HFFc6 (cell line): ENCODE measurements around the gene ST8SIA4. TPM values are rescaled to one million over a fixed set of nuclear protein-coding genes. Genes with fewer than 3 reads are reported as not detected.

Source experiments
- DNase-seq: peaks from one replicate; pipeline ENCODE4 v3.0.0-alpha.2; 2018
- H3K27ac Mint-ChIP-seq: 2 replicates; pipeline ENCODE4 v1.8.0; 2020; ENCODE audit warnings: mild to moderate bottlenecking, mixed read lengths
- H3K27me3 Mint-ChIP-seq: 2 replicates; pipeline ENCODE4 v1.8.0; 2021; ENCODE audit warnings: mild to moderate bottlenecking, moderate library complexity, mixed read lengths; ENCODE audit not compliant: insufficient read depth
- H3K36me3 Mint-ChIP-seq: 2 replicates; pipeline ENCODE4 v1.8.0; 2021; ENCODE audit warnings: low read depth, mixed read lengths
- H3K4me1 Mint-ChIP-seq: 2 replicates; pipeline ENCODE4 v1.8.0; 2020; ENCODE audit warnings: low read depth, mixed read lengths
- H3K4me3 Mint-ChIP-seq: 2 replicates; pipeline ENCODE4 v1.8.0; 2020; ENCODE audit warnings: mild to moderate bottlenecking, moderate library complexity, mixed read lengths
- H3K9me3 Mint-ChIP-seq: 2 replicates; pipeline ENCODE4 v1.8.0; 2020; ENCODE audit warnings: mild to moderate bottlenecking, mixed read lengths
- total RNA-seq, 6 experiments: library from RNA; stranded (reverse); fragmentation: NEBNext Ultra II Directional; extraction: Animal tissue kit (Norgen Biotek cat#: 25700); gene quantifications; 2 replicates in 1 of 6; 3 replicates in 5 of 6; pipeline ENCODE4 v1.2.3, GENCODE V29; 2021
- TF ChIP-seq, protein P1 (sequence below): fragments of 200-600 bp; sonication (generic); IDR thresholded peaks from 2 replicates; pipeline ENCODE4 v1.5.0; 2021; ENCODE audit warnings: antibody characterized with exemption, mild to moderate bottlenecking

The ST8SIA4 gene
- total RNA-seq, 6 experiments from 2014 or later, result not detected

DNA sequence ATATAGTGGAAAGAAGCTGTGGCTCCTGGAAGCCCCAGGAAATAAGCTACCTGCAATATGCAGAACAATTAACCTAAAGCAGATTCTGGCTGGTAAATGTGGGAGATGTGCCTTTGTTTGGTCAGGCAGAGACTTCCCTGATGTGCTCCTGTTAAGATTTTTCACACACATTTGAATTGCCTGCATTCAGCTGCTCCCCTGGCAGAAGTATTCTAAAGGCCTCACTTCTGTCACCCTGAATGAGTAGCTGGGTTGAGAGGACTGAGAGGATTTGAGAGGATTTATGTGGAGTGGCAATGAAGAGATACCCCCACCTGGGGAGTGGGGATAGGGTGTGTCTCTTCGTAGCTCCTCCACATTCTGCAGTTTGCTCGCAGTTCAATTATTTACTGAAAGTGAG, 130.5 kb downstream of the ST8SIA4 start:
- no peak overlapping the region for H3K27ac Mint-ChIP-seq
- no peaks in the 10 kb centered on the region for H3K36me3 Mint-ChIP-seq

DNA sequence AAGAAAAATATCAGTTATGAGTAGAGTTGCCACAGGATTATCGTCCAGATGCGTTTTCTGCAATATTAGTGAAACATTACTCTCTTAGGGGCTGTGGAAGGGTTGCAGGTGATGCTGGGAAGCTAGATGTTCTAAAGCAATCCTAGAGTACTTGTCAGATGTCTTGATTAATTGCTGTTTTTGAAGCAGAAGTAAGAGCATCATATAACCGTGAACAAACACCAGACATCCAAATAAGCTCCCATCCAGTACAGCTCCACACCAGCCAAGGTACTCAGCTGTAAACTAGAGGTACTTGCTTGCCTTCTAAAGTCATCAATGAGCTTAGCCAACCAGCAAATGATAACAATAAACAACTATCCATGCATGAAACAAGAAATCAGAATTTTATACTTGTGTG, 131.1 kb downstream of the ST8SIA4 start:
- Mint-ChIP-seq H3K9me3 (no peaks in the 10 kb centered on the region), H3K27me3 (no peaks in the 10 kb centered on the region; the same call in none of the 2 replicates), H3K4me3 (no peak overlapping the region), H3K27ac (no peak overlapping the region), H3K4me1 (peaks cover 7% of the 10 kb centered on the region; the same call in 1 of the 2 replicates), H3K36me3 (no peaks in the 10 kb centered on the region)
- TF ChIP-seq, protein P1, sequence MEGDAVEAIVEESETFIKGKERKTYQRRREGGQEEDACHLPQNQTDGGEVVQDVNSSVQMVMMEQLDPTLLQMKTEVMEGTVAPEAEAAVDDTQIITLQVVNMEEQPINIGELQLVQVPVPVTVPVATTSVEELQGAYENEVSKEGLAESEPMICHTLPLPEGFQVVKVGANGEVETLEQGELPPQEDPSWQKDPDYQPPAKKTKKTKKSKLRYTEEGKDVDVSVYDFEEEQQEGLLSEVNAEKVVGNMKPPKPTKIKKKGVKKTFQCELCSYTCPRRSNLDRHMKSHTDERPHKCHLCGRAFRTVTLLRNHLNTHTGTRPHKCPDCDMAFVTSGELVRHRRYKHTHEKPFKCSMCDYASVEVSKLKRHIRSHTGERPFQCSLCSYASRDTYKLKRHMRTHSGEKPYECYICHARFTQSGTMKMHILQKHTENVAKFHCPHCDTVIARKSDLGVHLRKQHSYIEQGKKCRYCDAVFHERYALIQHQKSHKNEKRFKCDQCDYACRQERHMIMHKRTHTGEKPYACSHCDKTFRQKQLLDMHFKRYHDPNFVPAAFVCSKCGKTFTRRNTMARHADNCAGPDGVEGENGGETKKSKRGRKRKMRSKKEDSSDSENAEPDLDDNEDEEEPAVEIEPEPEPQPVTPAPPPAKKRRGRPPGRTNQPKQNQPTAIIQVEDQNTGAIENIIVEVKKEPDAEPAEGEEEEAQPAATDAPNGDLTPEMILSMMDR, result no peak
- DNase-seq, result no peak

More for the DNA sequence above, 130.5 kb downstream of the ST8SIA4 start:
- no peaks in the 10 kb centered on the region for H3K9me3 Mint-ChIP-seq
- H3K4me1 Mint-ChIP-seq, result peaks cover 10% of the 10 kb centered on the region
- peaks cover under 1% of the 10 kb centered on the region for H3K27me3 Mint-ChIP-seq
- no peak for DNase-seq
- TF ChIP-seq, protein P1, result no peak
- no peak overlapping the region for H3K4me3 Mint-ChIP-seq

DNA sequence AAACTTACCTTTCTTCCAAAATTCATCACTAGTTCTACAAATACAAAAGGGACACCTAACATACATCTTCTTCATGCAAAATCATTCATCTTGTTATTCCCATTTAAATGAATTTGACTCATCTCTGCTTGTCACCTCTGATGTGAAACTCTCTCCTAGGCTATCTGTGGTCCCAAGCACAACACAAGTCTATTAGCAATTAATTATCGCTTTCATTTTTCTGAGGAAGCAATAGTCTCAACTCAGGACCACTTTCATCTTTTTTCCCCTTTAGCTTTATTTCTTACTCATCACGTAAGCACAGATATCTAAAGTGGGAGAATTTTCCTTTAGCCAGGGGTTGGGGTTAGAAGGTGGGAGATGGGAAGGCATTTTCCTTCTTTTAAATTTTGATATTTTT, 131.9 kb downstream of the ST8SIA4 start:
- no peaks in the 10 kb centered on the region for H3K36me3 Mint-ChIP-seq
- H3K4me1 Mint-ChIP-seq, result no peaks in the 10 kb centered on the region
- no peak overlapping the region for H3K27ac Mint-ChIP-seq
- H3K4me3 Mint-ChIP-seq, result no peak overlapping the region
- TF ChIP-seq, protein P1, result no peak
- DNase-seq, result no peak
- no peaks in the 10 kb centered on the region; the same call in none of the 2 replicates for H3K27me3 Mint-ChIP-seq
- no peaks in the 10 kb centered on the region for H3K9me3 Mint-ChIP-seq

DNA sequence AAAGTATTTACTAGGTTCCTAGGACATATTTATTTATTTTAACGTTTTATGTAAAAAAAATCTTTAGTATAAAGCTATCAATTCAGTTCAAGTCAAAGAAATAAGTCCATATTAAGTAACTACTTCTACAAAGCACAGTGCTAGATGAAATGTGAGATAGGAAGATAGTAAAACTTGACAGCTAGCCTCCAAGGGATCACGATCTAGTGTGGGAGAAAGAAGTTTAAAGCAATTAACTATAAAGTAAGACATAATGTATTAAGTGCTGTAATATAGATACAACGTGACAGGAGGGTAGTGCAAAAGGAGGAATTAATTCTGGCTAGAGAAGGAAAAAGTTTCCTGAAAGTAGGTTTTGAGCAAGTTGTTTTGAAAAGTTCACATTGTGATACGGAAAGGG, 134.9 kb downstream of the ST8SIA4 start:
- Mint-ChIP-seq H3K36me3 (no peaks in the 10 kb centered on the region), H3K4me3 (no peak overlapping the region), H3K27me3 (no peaks in the 10 kb centered on the region; the same call in 1 of the 2 replicates), H3K9me3 (no peaks in the 10 kb centered on the region), H3K27ac (no peak overlapping the region), H3K4me1 (no peaks in the 10 kb centered on the region)
- TF ChIP-seq, protein P1, result no peak
- no peak for DNase-seq

DNA sequence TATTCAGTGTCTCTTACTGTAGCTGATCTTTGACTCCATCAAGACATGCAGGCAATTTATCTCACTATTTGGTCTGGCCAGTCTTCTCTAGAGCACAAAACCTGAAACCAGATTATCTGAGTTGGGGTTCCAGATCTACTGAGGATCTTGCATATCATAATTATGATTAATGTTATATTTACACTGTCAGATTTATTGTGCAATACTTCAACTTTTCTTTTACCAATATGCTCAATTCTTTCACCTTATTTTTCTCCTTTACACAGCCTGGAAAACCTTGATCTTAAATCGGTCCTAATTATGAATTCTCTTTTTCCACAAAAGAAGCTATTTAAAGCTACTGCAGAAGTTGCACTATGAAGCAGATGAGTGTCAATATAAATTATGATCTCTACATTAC, 140.1 kb downstream of the ST8SIA4 start:
- Mint-ChIP-seq H3K4me1 (no peaks in the 10 kb centered on the region), H3K4me3 (no peak overlapping the region), H3K36me3 (no peaks in the 10 kb centered on the region), H3K9me3 (no peaks in the 10 kb centered on the region), H3K27me3 (no peaks in the 10 kb centered on the region), H3K27ac (no peak overlapping the region)
- DNase-seq, result no peak
- TF ChIP-seq, protein P1, result no peak

DNA sequence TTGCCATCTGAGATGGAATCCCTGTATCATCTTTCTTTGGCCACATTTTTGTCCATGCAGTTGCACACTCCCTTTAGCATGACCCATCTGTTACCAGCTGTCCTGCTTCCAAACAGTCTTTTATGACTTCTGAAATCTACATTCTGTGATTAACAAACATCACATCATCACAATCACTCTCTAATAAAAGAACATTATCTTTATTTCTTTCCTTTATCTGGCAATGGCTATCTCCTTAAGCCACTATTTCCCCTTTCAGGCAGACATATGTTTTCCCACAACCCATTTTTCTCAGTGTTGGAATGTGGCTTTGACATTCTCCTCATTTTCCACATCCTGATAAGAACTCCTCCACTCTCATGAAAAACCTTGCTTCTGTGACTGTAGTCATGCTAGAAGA, 141.0 kb downstream of the ST8SIA4 start:
- DNase-seq, result no peak

More for the DNA sequence above, 141.0 kb downstream of the ST8SIA4 start:
- Mint-ChIP-seq H3K4me1 (no peaks in the 10 kb centered on the region), H3K9me3 (no peaks in the 10 kb centered on the region), H3K4me3 (no peak overlapping the region), H3K27me3 (no peaks in the 10 kb centered on the region), H3K36me3 (no peaks in the 10 kb centered on the region), H3K27ac (no peak overlapping the region)
- TF ChIP-seq, protein P1, result no peak
